Erythroblast (primary cell): ENCODE data around the gene SSBP3.

Experiments used
- GATA1 ChIP-seq: IDR thresholded peaks from 2 replicates; pipeline ENCODE4 v1.6.1; 2011; ENCODE audit warnings: low read depth, mild to moderate bottlenecking, control low read depth, low read length, moderate library complexity
- POLR2A ChIP-seq: IDR thresholded peaks from 2 replicates; pipeline ENCODE4 v1.6.1; 2011; ENCODE audit warnings: mild to moderate bottlenecking, low read length

GRCh38 chr1:54323921-54324250, 82.3 kb downstream of the SSBP3 start:
- no peak for TF ChIP-seq POLR2A
- TF ChIP-seq GATA1 = no peak
